HFFc6 (cell line): ENCODE data around the gene TRIM27. TPM values are rescaled to one million over a fixed set of nuclear protein-coding genes. Genes with fewer than 3 reads are reported as not detected.
A peak's percentile ranks its signal among the peaks of the same experiment; 100 is the strongest.

Experiments used
- DNase-seq: peaks from one replicate; pipeline ENCODE4 v3.0.0-alpha.2; 2018
- H3K27ac Mint-ChIP-seq: 2 replicates; pipeline ENCODE4 v1.8.0; 2020; ENCODE audit warnings: mild to moderate bottlenecking, mixed read lengths
- H3K27me3 Mint-ChIP-seq: 2 replicates; pipeline ENCODE4 v1.8.0; 2021; ENCODE audit warnings: mild to moderate bottlenecking, moderate library complexity, mixed read lengths; ENCODE audit not compliant: insufficient read depth
- H3K36me3 Mint-ChIP-seq: 2 replicates; pipeline ENCODE4 v1.8.0; 2021; ENCODE audit warnings: low read depth, mixed read lengths
- H3K4me1 Mint-ChIP-seq: 2 replicates; pipeline ENCODE4 v1.8.0; 2020; ENCODE audit warnings: low read depth, mixed read lengths
- H3K4me3 Mint-ChIP-seq: 2 replicates; pipeline ENCODE4 v1.8.0; 2020; ENCODE audit warnings: mild to moderate bottlenecking, moderate library complexity, mixed read lengths
- H3K9me3 Mint-ChIP-seq: 2 replicates; pipeline ENCODE4 v1.8.0; 2020; ENCODE audit warnings: mild to moderate bottlenecking, mixed read lengths
- total RNA-seq, 6 experiments: library from RNA; stranded (reverse); fragmentation: NEBNext Ultra II Directional; extraction: Animal tissue kit (Norgen Biotek cat#: 25700); gene quantifications; 2 replicates in 1 of 6; 3 replicates in 5 of 6; pipeline ENCODE4 v1.2.3, GENCODE V29; 2021
- TF ChIP-seq, protein P1 (sequence below): fragments of 200-600 bp; sonication (generic); IDR thresholded peaks from 2 replicates; pipeline ENCODE4 v1.5.0; 2021; ENCODE audit warnings: antibody characterized with exemption, mild to moderate bottlenecking

Gene TRIM27
- total RNA-seq, 6 experiments from 2014 or later = 35.9 to 40.6 (median 39.3) TPM

DNA sequence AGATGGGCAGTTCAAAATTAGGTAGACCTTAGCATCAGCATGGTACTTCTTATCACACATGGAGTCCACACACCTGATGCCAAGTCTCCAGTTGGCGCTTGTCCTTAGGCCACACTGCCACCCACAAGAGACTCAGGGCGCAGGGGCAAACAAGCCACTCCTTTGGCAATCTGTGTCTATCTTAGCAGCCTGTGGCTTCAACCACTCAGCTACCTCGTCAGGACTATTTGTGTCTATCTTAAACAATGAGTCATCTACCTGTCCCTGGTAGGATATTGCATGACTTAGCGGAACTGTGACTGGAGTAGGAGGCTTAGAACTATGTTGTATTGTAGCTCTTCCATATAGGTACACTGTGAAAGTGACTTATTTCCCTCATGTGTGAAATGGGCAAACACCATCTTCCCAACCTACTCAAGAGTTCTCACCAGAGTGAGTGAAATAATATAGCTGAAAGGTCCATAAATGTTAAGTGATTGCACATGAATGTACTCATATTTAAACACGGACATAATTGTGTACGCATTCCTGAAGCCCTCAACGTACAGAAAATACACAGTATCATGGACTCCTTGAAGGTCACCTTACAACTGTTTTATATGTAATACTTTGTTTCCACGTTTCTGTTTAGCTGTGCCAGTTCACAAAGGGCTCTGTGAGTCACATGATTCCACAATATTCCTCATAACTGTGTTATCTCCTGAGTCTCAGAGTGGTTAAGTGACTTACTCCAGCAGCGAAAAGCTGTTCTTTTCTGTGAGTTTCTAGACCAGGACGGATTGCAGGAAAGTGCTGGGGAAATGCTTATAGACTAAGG is 1.6 kb downstream of the TRIM27 start:
- H3K4me3 Mint-ChIP-seq = peak overlapping the region; percentile 93
- TF ChIP-seq, protein P1, sequence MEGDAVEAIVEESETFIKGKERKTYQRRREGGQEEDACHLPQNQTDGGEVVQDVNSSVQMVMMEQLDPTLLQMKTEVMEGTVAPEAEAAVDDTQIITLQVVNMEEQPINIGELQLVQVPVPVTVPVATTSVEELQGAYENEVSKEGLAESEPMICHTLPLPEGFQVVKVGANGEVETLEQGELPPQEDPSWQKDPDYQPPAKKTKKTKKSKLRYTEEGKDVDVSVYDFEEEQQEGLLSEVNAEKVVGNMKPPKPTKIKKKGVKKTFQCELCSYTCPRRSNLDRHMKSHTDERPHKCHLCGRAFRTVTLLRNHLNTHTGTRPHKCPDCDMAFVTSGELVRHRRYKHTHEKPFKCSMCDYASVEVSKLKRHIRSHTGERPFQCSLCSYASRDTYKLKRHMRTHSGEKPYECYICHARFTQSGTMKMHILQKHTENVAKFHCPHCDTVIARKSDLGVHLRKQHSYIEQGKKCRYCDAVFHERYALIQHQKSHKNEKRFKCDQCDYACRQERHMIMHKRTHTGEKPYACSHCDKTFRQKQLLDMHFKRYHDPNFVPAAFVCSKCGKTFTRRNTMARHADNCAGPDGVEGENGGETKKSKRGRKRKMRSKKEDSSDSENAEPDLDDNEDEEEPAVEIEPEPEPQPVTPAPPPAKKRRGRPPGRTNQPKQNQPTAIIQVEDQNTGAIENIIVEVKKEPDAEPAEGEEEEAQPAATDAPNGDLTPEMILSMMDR = no peak
- H3K9me3 Mint-ChIP-seq = no peaks in the 10 kb centered on the region
- no peaks in the 10 kb centered on the region; the same call in 1 of the 2 replicates for H3K27me3 Mint-ChIP-seq
- peaks cover 36% of the 10 kb centered on the region for H3K36me3 Mint-ChIP-seq
- H3K27ac Mint-ChIP-seq = peak overlapping the region; percentile 82
- H3K4me1 Mint-ChIP-seq = peaks cover 26% of the 10 kb centered on the region
- DNase-seq = peak; percentile 25

DNA sequence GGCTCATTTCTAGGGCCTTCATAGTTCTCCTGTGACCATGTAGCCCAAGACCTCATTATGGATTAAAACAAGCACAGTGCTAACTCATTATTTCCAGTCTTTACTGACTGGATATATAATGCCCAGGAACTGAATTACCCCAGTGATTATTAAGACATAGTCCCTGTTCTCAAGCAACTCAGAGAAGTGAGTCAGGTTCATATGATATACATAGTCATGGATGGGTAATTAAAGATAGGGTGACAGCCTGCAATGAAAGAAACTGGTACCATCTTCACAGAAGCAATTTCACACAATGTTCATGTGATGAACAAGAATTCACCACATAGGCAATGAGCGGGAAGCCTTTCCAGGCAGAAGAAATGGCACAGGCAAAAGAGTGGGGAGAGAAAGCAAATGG is 3.5 kb downstream of the TRIM27 start:
- TF ChIP-seq, protein P1 = no peak
- no peaks in the 10 kb centered on the region for H3K9me3 Mint-ChIP-seq
- DNase-seq = no peak
- no peak overlapping the region for H3K27ac Mint-ChIP-seq
- H3K4me1 Mint-ChIP-seq = peaks cover 26% of the 10 kb centered on the region
- H3K27me3 Mint-ChIP-seq = no peaks in the 10 kb centered on the region; the same call in 1 of the 2 replicates
- peaks cover 36% of the 10 kb centered on the region for H3K36me3 Mint-ChIP-seq
- no peak overlapping the region for H3K4me3 Mint-ChIP-seq

DNA sequence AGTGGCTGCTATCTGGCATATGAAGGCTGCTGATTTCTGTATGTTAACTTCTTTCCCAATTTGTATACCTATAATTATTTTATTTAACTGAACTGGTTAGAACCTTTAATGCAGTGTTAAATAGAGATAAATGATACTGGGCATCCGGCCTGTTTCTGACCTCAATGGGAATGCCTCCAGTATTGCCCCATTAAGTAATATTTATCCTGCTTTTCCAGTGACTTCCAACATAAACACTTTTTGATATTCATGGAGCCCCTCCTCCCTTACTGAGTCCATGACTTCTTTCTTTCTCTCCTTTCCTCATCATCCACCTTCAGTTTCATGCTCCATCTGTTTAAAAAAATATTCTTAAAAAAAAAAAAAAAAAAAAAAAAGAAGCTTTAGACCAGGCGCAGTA is 8.8 kb downstream of the TRIM27 start:
- H3K4me3 Mint-ChIP-seq = no peak overlapping the region
- no peak for DNase-seq
- TF ChIP-seq, protein P1 = no peak
- peaks cover 30% of the 10 kb centered on the region for H3K36me3 Mint-ChIP-seq
- H3K9me3 Mint-ChIP-seq = no peaks in the 10 kb centered on the region
- H3K27ac Mint-ChIP-seq = no peak overlapping the region
- H3K4me1 Mint-ChIP-seq = no peaks in the 10 kb centered on the region
- H3K27me3 Mint-ChIP-seq = no peaks in the 10 kb centered on the region; the same call in 1 of the 2 replicates

DNA sequence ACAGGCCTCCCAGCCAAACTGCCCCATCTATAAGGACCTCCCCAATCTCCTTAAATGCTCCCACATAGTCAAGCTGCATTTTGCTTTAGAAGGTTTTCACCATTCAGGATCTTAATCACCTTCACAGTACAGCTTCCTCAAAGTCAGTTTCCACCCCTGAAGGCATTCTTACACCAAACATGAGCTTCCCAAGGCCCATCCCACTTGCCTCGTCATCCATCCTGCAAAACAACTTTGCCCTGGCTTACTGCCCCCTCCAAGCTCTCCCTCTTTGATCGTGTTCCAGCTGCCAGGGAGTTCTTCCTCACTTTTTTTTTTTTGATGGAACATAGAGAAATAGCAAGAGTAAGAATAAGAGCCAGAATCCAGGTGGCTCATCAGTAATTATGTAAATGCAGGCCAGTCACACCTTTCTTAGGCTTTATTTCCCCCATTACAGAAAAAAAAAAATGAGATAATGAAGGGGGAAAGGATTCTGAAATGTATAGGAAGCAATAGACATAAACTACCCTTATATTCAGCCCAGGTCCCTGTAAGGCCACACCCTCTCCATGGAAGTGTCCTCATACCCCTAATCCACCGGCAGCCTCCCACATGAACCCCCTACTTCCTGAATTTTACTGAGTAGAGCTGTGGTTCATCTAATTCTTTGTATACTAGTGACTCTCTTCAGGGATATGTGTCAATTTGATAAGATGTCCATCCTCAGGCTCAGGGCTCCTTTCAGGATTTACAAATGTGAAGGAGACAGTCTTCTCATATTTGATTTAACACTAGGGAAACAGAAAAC is 12.7 kb downstream of the TRIM27 start:
- Mint-ChIP-seq H3K27ac (no peak overlapping the region), H3K27me3 (no peaks in the 10 kb centered on the region; the same call in 1 of the 2 replicates), H3K36me3 (peaks cover 40% of the 10 kb centered on the region), H3K4me1 (no peaks in the 10 kb centered on the region), H3K9me3 (no peaks in the 10 kb centered on the region), H3K4me3 (no peak overlapping the region)
- TF ChIP-seq, protein P1 = no peak
- no peak for DNase-seq

DNA sequence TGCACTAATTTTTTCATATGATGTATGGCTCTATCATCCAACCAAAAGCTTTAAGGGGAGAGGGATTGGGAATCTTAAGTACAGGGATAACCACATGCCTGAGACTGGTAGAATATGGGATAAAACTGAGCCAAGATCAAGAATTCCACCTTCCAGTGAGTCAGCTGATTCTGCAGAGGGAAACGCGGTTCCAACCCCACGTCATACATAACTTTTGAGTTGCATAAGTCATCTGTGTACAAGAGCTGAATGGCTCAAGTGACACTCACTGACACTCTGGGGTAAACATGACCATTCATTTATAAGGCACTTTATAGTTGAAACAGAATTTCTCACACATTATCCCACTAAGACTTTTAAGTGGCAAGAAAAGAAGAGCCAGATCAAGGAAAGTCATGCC is 16.4 kb downstream of the TRIM27 start:
- H3K27me3 Mint-ChIP-seq = no peaks in the 10 kb centered on the region
- DNase-seq = no peak
- H3K4me1 Mint-ChIP-seq = no peaks in the 10 kb centered on the region
- TF ChIP-seq, protein P1 = no peak
- H3K27ac Mint-ChIP-seq = 0 out of 2 replicates have a peak overlapping the region, but pooled peaks have one; percentile 31
- H3K9me3 Mint-ChIP-seq = no peaks in the 10 kb centered on the region
- no peak overlapping the region for H3K4me3 Mint-ChIP-seq
- peaks cover 61% of the 10 kb centered on the region for H3K36me3 Mint-ChIP-seq
